ENCODE results near the gene OTUB2. TPM values are rescaled to one million over a fixed set of nuclear protein-coding genes. Genes with fewer than 3 reads are reported as not detected.

The OTUB2 gene
- total RNA-seq: 1.9 TPM
- long read RNA-seq, partial matches to known transcripts: 0 of 2 reads
- long read RNA-seq, other reads (novel, unspliced or antisense): 2 of 2 reads

GRCh38 chr14:94026173-94026888, at the start of gene OTUB2:
TSS of gene OTUB2 (plus strand) at chr14:94026340. CDS start at chr14:94026538, 198 bp downstream.
- no peaks in the 10 kb centered on the region for H3K27me3 ChIP-seq (ENCODE audit: low read depth)
- intact Hi-C loops (cut with DNase I): no loop called here
- DNase-seq (peak; percentile 97), ATAC-seq (peak; percentile 97 to 99)
- H3K36me3 ChIP-seq: no peaks in the 10 kb centered on the region
- TF ChIP-seq, protein P1, sequence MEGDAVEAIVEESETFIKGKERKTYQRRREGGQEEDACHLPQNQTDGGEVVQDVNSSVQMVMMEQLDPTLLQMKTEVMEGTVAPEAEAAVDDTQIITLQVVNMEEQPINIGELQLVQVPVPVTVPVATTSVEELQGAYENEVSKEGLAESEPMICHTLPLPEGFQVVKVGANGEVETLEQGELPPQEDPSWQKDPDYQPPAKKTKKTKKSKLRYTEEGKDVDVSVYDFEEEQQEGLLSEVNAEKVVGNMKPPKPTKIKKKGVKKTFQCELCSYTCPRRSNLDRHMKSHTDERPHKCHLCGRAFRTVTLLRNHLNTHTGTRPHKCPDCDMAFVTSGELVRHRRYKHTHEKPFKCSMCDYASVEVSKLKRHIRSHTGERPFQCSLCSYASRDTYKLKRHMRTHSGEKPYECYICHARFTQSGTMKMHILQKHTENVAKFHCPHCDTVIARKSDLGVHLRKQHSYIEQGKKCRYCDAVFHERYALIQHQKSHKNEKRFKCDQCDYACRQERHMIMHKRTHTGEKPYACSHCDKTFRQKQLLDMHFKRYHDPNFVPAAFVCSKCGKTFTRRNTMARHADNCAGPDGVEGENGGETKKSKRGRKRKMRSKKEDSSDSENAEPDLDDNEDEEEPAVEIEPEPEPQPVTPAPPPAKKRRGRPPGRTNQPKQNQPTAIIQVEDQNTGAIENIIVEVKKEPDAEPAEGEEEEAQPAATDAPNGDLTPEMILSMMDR (IDR thresholded peaks at IDR 0.05): no peak
- H3K4me1 ChIP-seq: peaks cover 12% of the 10 kb centered on the region
- no peaks in the 10 kb centered on the region for H3K9me3 ChIP-seq
- H3K27ac ChIP-seq: no peak within 1 kb of the TSS
- peak within 1 kb of the TSS; percentile 76 for H3K4me3 ChIP-seq

- no peaks in the 10 kb centered on the region for H3K9me3 ChIP-seq
- H3K27ac ChIP-seq: no peak within 1 kb of the TSS
- no peaks in the 10 kb centered on the region for H3K36me3 ChIP-seq
- peak within 1 kb of the TSS; percentile 8 for H3K4me3 ChIP-seq
- DNase-seq: no peak
- intact Hi-C loops (cut with DNase I): no loop called here
- no peaks in the 10 kb centered on the region for H3K4me1 ChIP-seq
- H3K27me3 ChIP-seq (ENCODE audit: low read depth): no peaks in the 10 kb centered on the region
- ATAC-seq: no peak
- TF ChIP-seq, protein P1 (IDR thresholded peaks at IDR 0.05): no peak
These were observed 49.6 kb upstream of the OTUB2 start, which contains the start of gene ASB2 for GRCh38 chr14:93976477-93977057. TSS of gene ASB2 (minus strand) at chr14:93976570. CDS start at chr14:93964539, 12,031 bp downstream.

DNA sequence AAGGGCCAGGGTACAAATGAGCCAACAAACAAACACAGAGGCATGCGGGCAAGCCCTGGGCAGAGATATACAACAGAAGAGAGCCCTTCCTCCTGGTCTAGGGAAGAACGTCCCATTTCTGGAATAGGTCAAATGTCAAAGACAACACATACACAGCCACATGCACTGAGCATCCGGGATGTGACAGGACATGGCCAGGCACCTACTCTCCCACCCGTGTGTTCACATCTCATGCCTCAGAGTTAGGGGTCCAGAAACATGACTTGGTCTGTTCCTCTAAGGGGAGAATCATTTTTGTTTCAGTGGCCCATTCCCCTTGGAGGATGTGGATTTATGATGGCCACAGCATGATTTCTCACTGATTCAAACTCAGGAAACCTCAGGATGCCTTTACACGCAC, 49.0 kb upstream of the OTUB2 start:
- TF ChIP-seq, protein P1 (IDR thresholded peaks at IDR 0.05): no peak
- ATAC-seq (no peak), DNase-seq (no peak)
- Histone ChIP-seq H3K4me1 (no peaks in the 10 kb centered on the region), H3K9me3 (no peaks in the 10 kb centered on the region), H3K27me3 (ENCODE audit: low read depth) (no peaks in the 10 kb centered on the region), H3K27ac (no peak overlapping the region), H3K4me3 (no peak overlapping the region), H3K36me3 (no peaks in the 10 kb centered on the region)
- intact Hi-C loops (cut with DNase I): no loop called here

DNA sequence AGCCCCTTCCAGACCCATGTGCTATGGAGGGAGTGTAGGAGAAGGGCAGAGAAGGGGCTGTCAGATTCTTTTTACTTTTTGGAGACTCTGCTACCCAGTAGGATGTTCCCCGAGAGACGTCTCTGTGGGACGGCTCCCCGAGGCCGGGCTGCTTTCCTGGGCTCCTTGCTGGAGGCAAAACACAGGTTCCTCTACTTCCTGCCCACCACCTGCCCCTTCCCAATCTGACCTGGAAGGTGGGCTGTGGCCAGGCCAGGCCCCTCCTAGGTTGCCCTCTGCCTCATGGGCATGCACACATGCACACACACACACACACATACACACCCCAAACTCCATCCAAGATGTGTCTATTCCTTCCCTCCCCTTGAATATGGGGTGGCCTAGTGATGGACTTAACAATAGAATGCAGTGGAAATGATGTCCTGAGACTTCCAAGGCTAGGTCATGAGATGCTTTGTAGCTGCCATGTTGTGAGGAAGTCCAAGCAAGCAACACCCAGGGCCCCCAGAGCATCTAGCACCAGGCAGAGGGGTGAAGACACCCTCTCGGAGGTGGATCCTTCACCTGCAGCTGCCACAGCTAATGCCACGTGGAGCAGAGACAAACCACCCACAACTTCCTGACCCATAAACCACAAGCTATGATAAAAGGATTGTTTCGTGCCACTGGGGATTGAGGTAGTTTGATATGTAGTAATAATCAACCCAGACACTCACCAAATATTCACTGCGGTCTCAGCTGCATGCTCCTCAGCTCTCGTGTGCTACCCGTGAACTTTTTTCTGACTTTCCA, 48.2 kb upstream of the OTUB2 start:
- DNase-seq (no peak), ATAC-seq (peak; percentile 22 to 25)
- Histone ChIP-seq H3K4me1 (no peaks in the 10 kb centered on the region), H3K9me3 (no peaks in the 10 kb centered on the region), H3K4me3 (no peak overlapping the region), H3K36me3 (no peaks in the 10 kb centered on the region), H3K27me3 (ENCODE audit: low read depth) (no peaks in the 10 kb centered on the region), H3K27ac (no peak overlapping the region)
- intact Hi-C loops (cut with DNase I): no loop called here
- TF ChIP-seq, protein P1 (IDR thresholded peaks at IDR 0.05): no peak

DNA sequence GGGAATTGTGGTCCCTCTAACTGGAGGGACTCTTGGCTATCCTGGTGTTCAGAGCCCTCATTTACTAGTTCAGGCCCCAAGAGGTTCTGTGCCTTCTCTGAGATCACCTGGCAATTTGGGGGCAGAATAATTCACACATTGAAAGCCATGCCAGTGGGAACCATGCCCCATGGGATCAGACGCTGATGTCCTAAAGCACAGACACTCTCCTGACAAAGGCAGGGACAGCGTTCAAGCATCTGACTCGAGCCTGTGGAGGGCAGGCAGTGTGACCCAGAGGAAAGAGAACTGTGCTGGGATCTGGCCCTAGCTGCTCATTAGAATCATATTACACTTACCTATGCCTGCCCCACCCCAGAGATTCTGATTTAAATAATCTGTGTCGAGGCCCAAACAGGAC, 47.4 kb upstream of the OTUB2 start:
- H3K36me3 ChIP-seq: no peaks in the 10 kb centered on the region
- no peaks in the 10 kb centered on the region for H3K9me3 ChIP-seq
- H3K27me3 ChIP-seq (ENCODE audit: low read depth): peaks cover 3% of the 10 kb centered on the region
- ATAC-seq (no peak), DNase-seq (no peak)
- intact Hi-C loops (cut with DNase I): no loop called here
- H3K4me1 ChIP-seq: no peaks in the 10 kb centered on the region
- H3K4me3 ChIP-seq: no peak overlapping the region
- no peak overlapping the region for H3K27ac ChIP-seq
- TF ChIP-seq, protein P1 (IDR thresholded peaks at IDR 0.05): no peak

All from lower lobe of right lung (tissue), 2 donors.